ENCODE measurements around the gene DNM1L.

- TF ChIP-seq, protein P1, sequence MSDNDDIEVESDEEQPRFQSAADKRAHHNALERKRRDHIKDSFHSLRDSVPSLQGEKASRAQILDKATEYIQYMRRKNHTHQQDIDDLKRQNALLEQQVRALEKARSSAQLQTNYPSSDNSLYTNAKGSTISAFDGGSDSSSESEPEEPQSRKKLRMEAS (IDR thresholded peaks at IDR 0.05): no peak
- TF ChIP-seq, protein P2, sequence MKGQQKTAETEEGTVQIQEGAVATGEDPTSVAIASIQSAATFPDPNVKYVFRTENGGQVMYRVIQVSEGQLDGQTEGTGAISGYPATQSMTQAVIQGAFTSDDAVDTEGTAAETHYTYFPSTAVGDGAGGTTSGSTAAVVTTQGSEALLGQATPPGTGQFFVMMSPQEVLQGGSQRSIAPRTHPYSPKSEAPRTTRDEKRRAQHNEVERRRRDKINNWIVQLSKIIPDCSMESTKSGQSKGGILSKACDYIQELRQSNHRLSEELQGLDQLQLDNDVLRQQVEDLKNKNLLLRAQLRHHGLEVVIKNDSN (IDR thresholded peaks at IDR 0.05): no peak
- no peak for TF ChIP-seq TEAD4 (IDR thresholded peaks at IDR 0.05)
- TF ChIP-seq EP300 (IDR thresholded peaks at IDR 0.05; ENCODE audit: borderline replicate concordance): no peak
- no peak for TF ChIP-seq ZBTB7A (IDR thresholded peaks at IDR 0.05; ENCODE audit: low read depth)
- no peak for TF ChIP-seq CEBPB (IDR thresholded peaks at IDR 0.05)
- no peak for TF ChIP-seq YY1 (IDR thresholded peaks at IDR 0.05; ENCODE audit: low read depth)
- no peak for TF ChIP-seq CREB1 (IDR thresholded peaks at IDR 0.05; ENCODE audit: low read depth)
- TF ChIP-seq, protein P3, sequence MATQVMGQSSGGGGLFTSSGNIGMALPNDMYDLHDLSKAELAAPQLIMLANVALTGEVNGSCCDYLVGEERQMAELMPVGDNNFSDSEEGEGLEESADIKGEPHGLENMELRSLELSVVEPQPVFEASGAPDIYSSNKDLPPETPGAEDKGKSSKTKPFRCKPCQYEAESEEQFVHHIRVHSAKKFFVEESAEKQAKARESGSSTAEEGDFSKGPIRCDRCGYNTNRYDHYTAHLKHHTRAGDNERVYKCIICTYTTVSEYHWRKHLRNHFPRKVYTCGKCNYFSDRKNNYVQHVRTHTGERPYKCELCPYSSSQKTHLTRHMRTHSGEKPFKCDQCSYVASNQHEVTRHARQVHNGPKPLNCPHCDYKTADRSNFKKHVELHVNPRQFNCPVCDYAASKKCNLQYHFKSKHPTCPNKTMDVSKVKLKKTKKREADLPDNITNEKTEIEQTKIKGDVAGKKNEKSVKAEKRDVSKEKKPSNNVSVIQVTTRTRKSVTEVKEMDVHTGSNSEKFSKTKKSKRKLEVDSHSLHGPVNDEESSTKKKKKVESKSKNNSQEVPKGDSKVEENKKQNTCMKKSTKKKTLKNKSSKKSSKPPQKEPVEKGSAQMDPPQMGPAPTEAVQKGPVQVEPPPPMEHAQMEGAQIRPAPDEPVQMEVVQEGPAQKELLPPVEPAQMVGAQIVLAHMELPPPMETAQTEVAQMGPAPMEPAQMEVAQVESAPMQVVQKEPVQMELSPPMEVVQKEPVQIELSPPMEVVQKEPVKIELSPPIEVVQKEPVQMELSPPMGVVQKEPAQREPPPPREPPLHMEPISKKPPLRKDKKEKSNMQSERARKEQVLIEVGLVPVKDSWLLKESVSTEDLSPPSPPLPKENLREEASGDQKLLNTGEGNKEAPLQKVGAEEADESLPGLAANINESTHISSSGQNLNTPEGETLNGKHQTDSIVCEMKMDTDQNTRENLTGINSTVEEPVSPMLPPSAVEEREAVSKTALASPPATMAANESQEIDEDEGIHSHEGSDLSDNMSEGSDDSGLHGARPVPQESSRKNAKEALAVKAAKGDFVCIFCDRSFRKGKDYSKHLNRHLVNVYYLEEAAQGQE (IDR thresholded peaks at IDR 0.05; ENCODE audit: low read depth): no peak
- TF ChIP-seq TCF12 (IDR thresholded peaks at IDR 0.05; ENCODE audit: low read depth): no peak
Measured at GRCh38 chr12:32753605-32754004, 74.5 kb downstream of the DNM1L start.

All from Ishikawa (cell line).